ENCODE results near the gene CTSH. TPM values are rescaled to one million over a fixed set of nuclear protein-coding genes. Genes with fewer than 3 reads are reported as not detected.

The CTSH gene
- total RNA-seq, 2 donors from 2014 or later = 107 to 145 TPM

DNA sequence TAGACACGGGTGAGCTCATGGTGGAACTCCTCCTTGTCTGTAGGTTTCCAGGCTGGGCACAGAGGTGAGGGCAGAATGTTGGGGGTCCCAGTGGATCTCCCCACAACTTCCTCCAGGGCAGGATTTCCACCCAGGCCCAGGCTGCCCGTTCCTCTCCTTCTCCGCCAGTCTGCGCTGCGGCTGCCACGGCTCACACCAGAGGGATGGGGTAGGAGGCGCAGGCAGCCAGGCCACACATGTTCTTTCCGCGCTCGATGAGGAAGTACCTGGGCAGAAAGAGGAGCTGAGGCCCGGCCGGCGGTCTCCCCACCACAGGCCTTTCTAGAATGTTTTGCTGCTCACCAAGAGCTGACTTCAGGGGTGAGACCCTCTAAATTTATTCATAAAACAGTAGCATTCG, 22.9 kb downstream of the CTSH start:
- DNase-seq = no peak
- intact Hi-C loops (cut with DNase I) = no loop called here
- Histone ChIP-seq H3K9me3 (no peaks in the 10 kb centered on the region), H3K27me3 (no peaks in the 10 kb centered on the region), H3K4me1 (no peaks in the 10 kb centered on the region), H3K27ac (no peak overlapping the region), H3K36me3 (replicated peaks in 1 of 2; ENCODE audit: insufficient read depth in 1 of 2, low read depth in 2 of 2) (peaks cover 0 to 27% of the 10 kb centered on the region in 2 donors), H3K4me3 (no peak overlapping the region)
- WGBS, 2 donors = 91 to 97% methylated on average over 11 to 14 of the region's 14 CpGs
- ATAC-seq = no peak
- TF ChIP-seq POLR2A (IDR thresholded peaks at IDR 0.05) (no peak), CTCF (IDR thresholded peaks at IDR 0.05) (no peak)

GRCh38 chr15:78921517-78921916, 23.3 kb downstream of the CTSH start:
- no peak for TF ChIP-seq POLR2A (IDR thresholded peaks at IDR 0.05)
- no peak for TF ChIP-seq CTCF (IDR thresholded peaks at IDR 0.05)
- WGBS, 2 donors = 78 to 87% methylated on average over 5 to 6 of the region's 6 CpGs
- Histone ChIP-seq H3K27me3 (no peaks in the 10 kb centered on the region), H3K36me3 (replicated peaks in 1 of 2; ENCODE audit: insufficient read depth in 1 of 2, low read depth in 2 of 2) (peaks cover 0 to 27% of the 10 kb centered on the region in 2 donors), H3K4me1 (no peaks in the 10 kb centered on the region), H3K27ac (no peak overlapping the region), H3K4me3 (no peak overlapping the region), H3K9me3 (no peaks in the 10 kb centered on the region)
- intact Hi-C loops (cut with DNase I) = no loop called here
- DNase-seq = no peak
- ATAC-seq = no peak

DNA sequence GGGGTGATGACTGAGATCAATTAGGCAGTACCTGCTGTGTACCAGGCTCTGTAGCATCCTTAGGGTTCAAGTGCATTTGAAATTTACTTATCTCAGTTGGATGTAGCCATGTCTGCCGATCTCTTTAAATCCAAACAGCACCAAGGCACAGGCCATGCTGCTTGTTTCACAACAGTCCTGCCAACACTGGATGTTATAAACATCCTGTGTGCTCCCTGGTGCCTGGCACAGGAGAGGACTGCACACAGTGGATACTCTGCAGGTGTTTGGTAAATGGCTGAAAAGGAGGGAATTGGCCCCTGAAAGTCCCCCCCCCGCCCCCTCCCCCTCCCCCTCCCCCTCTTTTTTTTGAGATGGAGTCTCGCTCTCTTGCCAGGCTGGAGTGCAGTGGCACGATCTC, 27.0 kb downstream of the CTSH start:
- 83 to 94% methylated on average over 4 of the region's 4 CpGs for WGBS, 2 donors
- H3K27me3 ChIP-seq = no peaks in the 10 kb centered on the region
- H3K4me3 ChIP-seq = no peak overlapping the region
- H3K27ac ChIP-seq = no peak overlapping the region
- intact Hi-C loops (cut with DNase I) = no loop called here
- ATAC-seq (no peak), DNase-seq (no peak)
- TF ChIP-seq CTCF (IDR thresholded peaks at IDR 0.05) (no peak), POLR2A (IDR thresholded peaks at IDR 0.05) (no peak)
- peaks cover 0 to 20% of the 10 kb centered on the region in 2 donors for H3K36me3 ChIP-seq (replicated peaks in 1 of 2; ENCODE audit: insufficient read depth in 1 of 2, low read depth in 2 of 2)
- H3K4me1 ChIP-seq = peaks cover 12% of the 10 kb centered on the region
- H3K9me3 ChIP-seq = no peaks in the 10 kb centered on the region

GRCh38 chr15:78916088-78916487, 28.8 kb downstream of the CTSH start:
- WGBS, 2 donors = 76 to 78% methylated on average over 4 of the region's 4 CpGs
- TF ChIP-seq POLR2A (IDR thresholded peaks at IDR 0.05) = no peak
- no peak for TF ChIP-seq CTCF (IDR thresholded peaks at IDR 0.05)
- peaks cover 18% of the 10 kb centered on the region for H3K4me1 ChIP-seq
- intact Hi-C loops (cut with DNase I) = no loop called here
- peaks cover 0 to 8% of the 10 kb centered on the region in 2 donors for H3K36me3 ChIP-seq (replicated peaks in 1 of 2; ENCODE audit: insufficient read depth in 1 of 2, low read depth in 2 of 2)
- no peaks in the 10 kb centered on the region for H3K9me3 ChIP-seq
- H3K27me3 ChIP-seq = no peaks in the 10 kb centered on the region
- DNase-seq (no peak), ATAC-seq (no peak)
- H3K4me3 ChIP-seq = no peak overlapping the region
- no peak overlapping the region for H3K27ac ChIP-seq

- intact Hi-C loops (cut with DNase I) = no loop called here
- DNase-seq (peak in 2 of 4 donors; percentile 10 to 74), ATAC-seq (no peak)
- Histone ChIP-seq H3K9me3 (no peaks in the 10 kb centered on the region), H3K4me3 (no peak overlapping the region), H3K27me3 (no peaks in the 10 kb centered on the region), H3K36me3 (replicated peaks in 1 of 2; ENCODE audit: insufficient read depth in 1 of 2, low read depth in 2 of 2) (peaks cover 0 to 8% of the 10 kb centered on the region in 2 donors), H3K27ac (peak overlapping the region in 2 of 4 donors; percentile 4 to 38), H3K4me1 (peaks cover 18% of the 10 kb centered on the region)
- WGBS, 2 donors = 79 to 84% methylated on average over 11 to 12 of the region's 12 CpGs
- TF ChIP-seq CTCF (IDR thresholded peaks at IDR 0.05) (no peak), POLR2A (IDR thresholded peaks at IDR 0.05) (no peak)
Observed at GRCh38 chr15:78915341-78916087, 29.3 kb downstream of the CTSH start.
